Fibroblast of gingiva (primary cell): ENCODE measurements around the gene FRMPD4.
A peak's percentile ranks its signal among the peaks of the same experiment; 100 is the strongest.

Experiments used
- DNase-seq: peaks from one replicate; pipeline ENCODE4 v3.0.0-alpha.2; 2011; ENCODE audit warnings: low read depth

The FRMPD4 gene

GRCh38 chrX:12367254-12367653, 229.0 kb downstream of the FRMPD4 start:
- DNase-seq = no peak

DNA sequence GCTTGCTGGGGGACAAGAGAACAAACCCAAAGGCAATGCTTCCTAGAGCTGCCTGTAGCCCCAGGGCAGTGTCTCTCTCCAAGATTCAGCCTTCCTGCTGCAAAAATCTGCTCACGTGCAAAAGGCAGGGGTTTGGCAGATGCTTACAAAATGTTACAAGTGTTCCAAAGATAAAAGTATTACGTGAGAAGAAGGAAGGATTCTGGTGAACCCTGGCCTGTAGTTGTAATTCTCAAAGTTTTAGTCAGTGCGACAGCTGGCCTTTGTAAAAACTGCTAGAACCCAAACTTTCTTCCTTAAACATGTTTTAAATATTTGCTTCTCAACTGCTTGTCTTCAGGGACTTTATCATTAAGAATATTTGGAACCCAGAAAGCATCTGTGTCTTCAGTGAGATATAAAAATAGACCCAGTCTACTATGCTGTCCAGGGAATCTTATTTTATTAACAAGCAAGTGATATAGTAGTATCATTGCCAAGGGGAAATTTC, 232.3 kb downstream of the FRMPD4 start:
- peak; percentile 38 for DNase-seq

- DNase-seq = no peak
Measured at GRCh38 chrX:12372111-12372510, 233.8 kb downstream of the FRMPD4 start.

DNA sequence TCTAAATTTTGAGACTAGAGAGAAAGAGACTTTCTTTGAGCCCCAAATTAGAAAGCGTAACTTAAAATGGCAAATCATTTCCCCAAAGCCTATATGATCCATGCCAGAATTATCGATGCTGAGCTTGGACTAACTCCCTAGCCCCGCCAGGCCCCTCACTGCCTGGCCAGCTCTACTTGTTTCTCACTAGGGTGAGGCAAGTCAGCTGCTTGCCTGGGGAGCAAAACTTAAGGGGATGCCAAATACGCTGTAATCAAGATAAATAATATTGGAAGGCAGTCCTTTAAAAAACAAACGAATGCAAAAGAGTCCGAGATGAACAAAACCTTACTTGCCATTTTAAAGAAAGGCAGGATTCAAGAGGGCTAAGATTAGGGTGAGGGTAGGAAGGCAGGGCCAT, 236.0 kb downstream of the FRMPD4 start:
- DNase-seq = no peak

GRCh38 chrX:12378253-12378652, 240.0 kb downstream of the FRMPD4 start:
- no peak for DNase-seq

GRCh38 chrX:12378706-12379105, 240.4 kb downstream of the FRMPD4 start:
- DNase-seq = no peak

DNA sequence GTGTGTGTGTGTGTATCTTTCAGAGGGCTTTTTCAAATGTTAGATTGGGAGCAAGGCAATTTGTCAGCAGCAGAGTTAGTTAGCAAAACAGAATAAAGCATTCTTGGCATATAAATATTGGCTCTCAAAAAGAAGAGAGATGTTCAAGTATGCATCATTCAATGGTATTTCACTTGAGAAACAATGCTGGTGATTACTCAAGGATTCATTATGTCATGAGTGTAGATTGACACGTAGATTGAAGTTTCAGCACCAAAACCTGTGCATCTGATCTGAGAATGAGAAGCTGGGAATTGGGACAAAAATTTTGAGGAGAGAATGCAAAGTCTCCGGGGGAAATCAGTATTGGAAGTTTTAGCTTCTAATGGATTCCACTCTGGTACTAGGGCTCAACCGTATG, 241.4 kb downstream of the FRMPD4 start:
- DNase-seq = no peak

DNA sequence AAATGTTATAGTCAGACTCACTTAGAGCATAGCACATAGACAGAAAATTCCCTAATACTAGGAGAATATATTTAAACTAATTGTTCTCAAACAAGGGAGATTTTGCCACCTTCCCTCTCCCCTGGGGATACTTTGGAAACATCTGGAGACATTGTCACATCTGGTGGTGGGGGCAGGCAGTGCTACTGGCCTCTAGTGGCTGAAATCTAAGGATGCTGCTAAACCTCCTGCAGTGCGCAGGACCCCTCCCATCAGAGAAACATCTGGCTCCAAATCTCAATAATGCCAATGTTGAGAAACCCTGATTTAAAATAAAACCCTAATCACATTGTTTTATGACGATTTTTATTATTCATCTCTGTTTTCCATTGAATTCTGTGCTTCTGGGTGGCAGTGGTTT, 244.9 kb downstream of the FRMPD4 start:
- no peak for DNase-seq

DNA sequence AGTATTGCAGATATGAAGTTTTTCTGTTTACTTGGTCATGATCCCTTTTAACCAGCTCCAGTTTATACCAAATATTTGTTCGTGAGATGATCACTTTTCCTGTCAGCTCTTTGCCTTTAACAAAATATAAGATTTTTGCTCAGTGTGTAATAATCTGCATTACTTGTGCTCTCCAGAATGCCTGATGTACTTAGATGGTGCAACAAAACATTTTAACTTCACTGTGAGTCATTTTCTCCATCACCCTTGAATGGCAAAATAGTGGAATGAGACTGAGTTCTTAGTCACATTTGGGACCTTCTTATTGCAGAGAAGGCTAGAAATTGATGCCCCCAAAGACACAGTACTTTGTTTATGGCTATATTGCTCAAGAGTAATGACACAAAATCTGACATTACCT, 252.0 kb downstream of the FRMPD4 start:
- peak; percentile 30 for DNase-seq

DNA sequence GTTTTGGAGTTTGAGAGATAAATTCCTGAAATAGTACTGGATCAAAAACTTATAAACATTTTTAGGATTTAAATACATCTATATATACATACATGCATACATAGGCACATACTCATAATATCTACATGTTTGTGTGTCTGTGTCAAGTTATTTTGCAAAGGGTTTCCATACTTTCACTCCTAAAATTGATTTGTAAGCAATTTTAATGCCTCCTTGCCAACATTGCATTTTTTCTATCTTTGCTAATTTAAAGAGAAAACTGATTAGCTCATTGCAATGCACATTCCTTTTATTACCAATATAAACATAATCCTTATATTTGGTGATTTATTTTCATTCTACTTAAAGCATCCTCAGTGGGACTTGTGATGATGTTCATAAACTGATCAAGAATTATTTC, 258.3 kb downstream of the FRMPD4 start:
- no peak for DNase-seq

- no peak for DNase-seq
Measured at GRCh38 chrX:12400218-12400617, 261.9 kb downstream of the FRMPD4 start.

DNA sequence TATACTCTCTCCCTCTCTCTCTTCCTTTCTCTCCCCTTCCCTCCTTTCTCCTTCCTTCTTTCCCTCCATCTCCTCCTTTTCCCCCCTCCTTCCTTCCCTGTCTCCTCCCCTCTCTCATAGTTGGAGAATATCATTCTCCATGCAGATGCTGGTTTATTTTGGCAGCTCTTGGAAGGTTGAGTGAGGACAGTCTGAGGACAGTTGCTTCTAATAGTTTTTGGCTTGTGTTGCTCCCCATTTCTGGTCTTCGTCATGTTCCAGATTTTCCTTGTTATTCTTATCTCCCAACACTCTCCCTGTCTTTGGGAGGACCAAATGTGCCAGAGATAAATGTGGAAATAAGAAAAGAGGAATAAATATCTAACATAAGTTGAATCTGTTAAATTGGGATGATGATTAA, 263.0 kb downstream of the FRMPD4 start:
- no peak for DNase-seq

- no peak for DNase-seq
Measured at GRCh38 chrX:12403474-12404082, 265.3 kb downstream of the FRMPD4 start.

- DNase-seq = no peak
Measured at GRCh38 chrX:12405306-12405705, 267.0 kb downstream of the FRMPD4 start.

DNA sequence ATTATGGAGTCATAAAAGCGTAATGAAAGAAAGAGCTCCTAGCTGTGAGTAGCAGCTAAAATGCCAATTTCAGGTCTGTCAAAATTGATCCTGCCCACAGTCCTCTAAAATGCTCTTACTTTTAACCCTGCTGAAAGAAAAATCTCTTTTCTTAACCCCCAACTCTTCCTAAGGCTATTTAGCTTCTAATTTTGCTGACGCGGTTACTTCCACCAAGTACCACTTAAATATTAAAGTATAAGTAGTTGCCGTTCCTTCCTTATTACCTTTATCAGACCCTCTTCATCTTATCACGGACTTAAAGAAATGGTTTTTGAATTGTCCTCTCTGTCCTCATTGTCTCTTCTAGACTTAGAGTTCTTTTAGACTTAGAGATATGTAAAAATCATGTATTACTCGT, 272.2 kb downstream of the FRMPD4 start:
- no peak for DNase-seq

- DNase-seq = no peak
Measured at GRCh38 chrX:12411831-12412230, 273.6 kb downstream of the FRMPD4 start.

- DNase-seq = no peak
Measured at GRCh38 chrX:12412561-12412960, 274.3 kb downstream of the FRMPD4 start.

- no peak for DNase-seq
Measured at GRCh38 chrX:12419591-12419990, 281.3 kb downstream of the FRMPD4 start.

- DNase-seq = no peak
Measured at GRCh38 chrX:12421918-12422317, 283.6 kb downstream of the FRMPD4 start.

DNA sequence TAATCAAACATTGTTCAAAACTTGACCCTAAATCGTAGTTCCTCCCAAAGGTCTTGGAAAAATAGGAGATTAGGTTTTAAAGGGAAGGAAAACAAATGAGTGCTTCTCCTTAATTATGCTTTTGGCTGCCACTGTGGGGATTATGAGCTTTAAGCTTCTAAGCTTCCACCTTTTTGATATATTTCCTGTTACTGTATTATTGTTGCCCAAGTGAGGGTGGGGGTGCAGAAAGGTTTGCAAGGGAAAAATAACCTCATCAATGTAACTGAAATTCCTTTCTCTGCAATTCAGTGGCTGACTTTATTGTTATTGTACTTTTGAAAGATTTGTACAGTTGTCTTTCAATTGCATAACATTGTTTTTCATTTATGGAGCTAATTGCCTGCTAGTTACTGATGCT, 285.1 kb downstream of the FRMPD4 start:
- no peak for DNase-seq

DNA sequence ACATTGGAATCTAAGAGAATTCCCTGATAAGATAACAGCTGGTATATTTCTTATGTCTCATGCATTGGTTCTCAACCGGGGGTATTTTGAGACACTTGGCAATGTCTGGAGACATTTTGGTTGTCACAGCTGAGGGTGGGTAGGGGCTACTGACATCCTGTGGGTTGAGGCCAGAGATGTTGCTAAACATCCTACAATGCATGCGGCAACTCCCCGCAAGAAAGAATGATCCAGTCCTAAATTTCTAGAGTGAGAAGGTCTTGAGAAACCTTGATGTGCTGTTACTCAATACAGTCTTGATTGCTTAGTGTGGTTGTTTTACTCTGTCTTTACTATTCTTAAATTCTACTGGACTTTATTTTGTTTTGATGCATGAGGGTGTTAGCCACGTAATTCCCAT, 287.2 kb downstream of the FRMPD4 start:
- no peak for DNase-seq

DNA sequence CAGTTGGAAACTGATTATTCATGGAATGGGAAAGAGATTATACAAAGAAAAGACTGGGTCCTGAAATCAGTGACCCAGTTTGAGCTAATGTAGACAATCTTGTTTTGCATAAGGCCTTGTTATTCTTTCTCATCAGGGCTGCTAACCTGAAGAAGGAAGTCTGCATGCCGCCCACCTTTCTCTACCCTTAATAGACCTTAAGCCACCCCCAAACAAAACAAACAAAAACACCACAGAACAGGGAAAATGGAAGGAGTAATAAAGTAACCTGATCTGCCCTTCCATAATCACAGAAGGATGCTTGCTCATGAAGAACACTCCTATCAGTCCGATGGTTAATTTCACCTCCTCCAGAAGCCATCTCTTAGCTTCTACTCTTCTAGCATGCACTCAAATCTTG, 288.1 kb downstream of the FRMPD4 start:
- no peak for DNase-seq

- DNase-seq = no peak
Measured at GRCh38 chrX:12434493-12434892, 296.2 kb downstream of the FRMPD4 start.

- no peak for DNase-seq
Measured at GRCh38 chrX:12439416-12439815, 301.1 kb downstream of the FRMPD4 start.

GRCh38 chrX:12440246-12440645, 302.0 kb downstream of the FRMPD4 start:
- DNase-seq = no peak
